ENCODE measurements around the gene AGAP1. TPM values are rescaled to one million over a fixed set of nuclear protein-coding genes. Genes with fewer than 3 reads are reported as not detected.
A peak's percentile ranks its signal among the peaks of the same experiment; 100 is the strongest.

The AGAP1 gene
- total RNA-seq, 2 experiments from 2014 or later: 1.8 to 2.0 TPM

GRCh38 chr2:235740821-235741220, 247.0 kb downstream of the AGAP1 start:
- no peak overlapping the region for H3K4me3 Mint-ChIP-seq
- H3K36me3 Mint-ChIP-seq: no peaks in the 10 kb centered on the region
- CTCF ChIA-PET: interaction anchor here (1.0 kb wide), 1 partner anchor 145 kb away, joined by 3 read pairs; no protein-coding TSS in a partner anchor
- no peak for DNase-seq
- H3K27me3 Mint-ChIP-seq: peaks cover 4% of the 10 kb centered on the region
- H3K27ac Mint-ChIP-seq: no peak overlapping the region
- no peaks in the 10 kb centered on the region for H3K4me1 Mint-ChIP-seq (ENCODE audit: low read depth)
- POLR2A ChIA-PET: no interaction called here
- intact Hi-C loops (cut with micrococcal nuclease): loop anchor here (10.0 kb wide), 1 partner anchor 1186 kb away; no protein-coding TSS in a partner anchor
- H3K9me3 Mint-ChIP-seq: no peaks in the 10 kb centered on the region

- no peak for DNase-seq
- Mint-ChIP-seq H3K4me3 (no peak overlapping the region), H3K27ac (no peak overlapping the region), H3K4me1 (ENCODE audit: low read depth) (no peaks in the 10 kb centered on the region), H3K36me3 (no peaks in the 10 kb centered on the region), H3K9me3 (no peaks in the 10 kb centered on the region), H3K27me3 (peaks cover 4% of the 10 kb centered on the region)
- intact Hi-C loops (cut with micrococcal nuclease): loop anchor here (10.0 kb wide), 1 partner anchor 1189 kb away; no protein-coding TSS in a partner anchor
- CTCF ChIA-PET: no interaction called here
- POLR2A ChIA-PET: no interaction called here
Measured at GRCh38 chr2:235744161-235744560, 250.3 kb downstream of the AGAP1 start.

GRCh38 chr2:235745597-235745996, 251.8 kb downstream of the AGAP1 start:
- intact Hi-C loops (cut with micrococcal nuclease): loop anchor here (10.0 kb wide), 1 partner anchor 1191 kb away; no protein-coding TSS in a partner anchor
- Mint-ChIP-seq H3K27ac (no peak overlapping the region), H3K27me3 (peaks cover 12% of the 10 kb centered on the region), H3K36me3 (no peaks in the 10 kb centered on the region), H3K4me3 (no peak overlapping the region), H3K9me3 (no peaks in the 10 kb centered on the region), H3K4me1 (ENCODE audit: low read depth) (no peaks in the 10 kb centered on the region)
- CTCF ChIA-PET: interaction anchor here (0.6 to 2.7 kb wide), 21 partner anchors 9 to 1163 kb away, joined by 3 to 41 read pairs (median 4); no protein-coding TSS in a partner anchor
- DNase-seq: no peak
- POLR2A ChIA-PET: no interaction called here

GRCh38 chr2:235746257-235746934, 252.6 kb downstream of the AGAP1 start:
- H3K9me3 Mint-ChIP-seq: no peaks in the 10 kb centered on the region
- no peak overlapping the region for H3K27ac Mint-ChIP-seq
- H3K27me3 Mint-ChIP-seq: peaks cover 10% of the 10 kb centered on the region
- intact Hi-C loops (cut with micrococcal nuclease): loop anchor here (1.0 to 10.0 kb wide), 2 partner anchors 151 to 1192 kb away; no protein-coding TSS in a partner anchor
- no peaks in the 10 kb centered on the region for H3K36me3 Mint-ChIP-seq
- no peak overlapping the region for H3K4me3 Mint-ChIP-seq
- peak; percentile 64 for DNase-seq
- ChIA-PET POLR2A (no interaction called here), CTCF (interaction anchor here (0.6 to 2.7 kb wide), 23 partner anchors 9 to 1926 kb away, joined by 3 to 41 read pairs (median 4); no protein-coding TSS in a partner anchor)
- no peaks in the 10 kb centered on the region for H3K4me1 Mint-ChIP-seq (ENCODE audit: low read depth)

- peaks cover 10% of the 10 kb centered on the region for H3K27me3 Mint-ChIP-seq
- no peaks in the 10 kb centered on the region for H3K36me3 Mint-ChIP-seq
- CTCF ChIA-PET: interaction anchor here (1.1 to 2.7 kb wide), 8 partner anchors 11 to 617 kb away, joined by 3 to 41 read pairs (median 5); no protein-coding TSS in a partner anchor
- POLR2A ChIA-PET: no interaction called here
- no peak overlapping the region for H3K27ac Mint-ChIP-seq
- no peak for DNase-seq
- H3K4me3 Mint-ChIP-seq: no peak overlapping the region
- intact Hi-C loops (cut with micrococcal nuclease): loop anchor here (10.0 kb wide), 1 partner anchor 1192 kb away; no protein-coding TSS in a partner anchor
- no peaks in the 10 kb centered on the region for H3K9me3 Mint-ChIP-seq
- no peaks in the 10 kb centered on the region for H3K4me1 Mint-ChIP-seq (ENCODE audit: low read depth)
Measured at GRCh38 chr2:235747001-235747785, 253.3 kb downstream of the AGAP1 start.

- ChIA-PET CTCF (interaction anchor here (1.1 kb wide), 1 partner anchor 147 kb away, joined by 3 read pairs; no protein-coding TSS in a partner anchor), POLR2A (no interaction called here)
- intact Hi-C loops (cut with micrococcal nuclease): loop anchor here (10.0 kb wide), 1 partner anchor 1193 kb away; no protein-coding TSS in a partner anchor
- Mint-ChIP-seq H3K4me1 (ENCODE audit: low read depth) (no peaks in the 10 kb centered on the region), H3K9me3 (no peaks in the 10 kb centered on the region), H3K4me3 (no peak overlapping the region), H3K36me3 (no peaks in the 10 kb centered on the region), H3K27ac (no peak overlapping the region), H3K27me3 (peaks cover 10% of the 10 kb centered on the region)
- no peak for DNase-seq
Measured at GRCh38 chr2:235747786-235748091, 253.9 kb downstream of the AGAP1 start.

- Mint-ChIP-seq H3K4me3 (no peak overlapping the region), H3K36me3 (no peaks in the 10 kb centered on the region), H3K27ac (no peak overlapping the region), H3K9me3 (no peaks in the 10 kb centered on the region), H3K27me3 (peaks cover 12% of the 10 kb centered on the region), H3K4me1 (ENCODE audit: low read depth) (no peaks in the 10 kb centered on the region)
- intact Hi-C loops (cut with micrococcal nuclease): loop anchor here (10.0 kb wide), 1 partner anchor 1194 kb away; no protein-coding TSS in a partner anchor
- no peak for DNase-seq
- ChIA-PET CTCF (no interaction called here), POLR2A (no interaction called here)
Measured at GRCh38 chr2:235749121-235749770, 255.4 kb downstream of the AGAP1 start.

GRCh38 chr2:235749771-235750160, 255.9 kb downstream of the AGAP1 start:
- DNase-seq: no peak
- ChIA-PET POLR2A (no interaction called here), CTCF (no interaction called here)
- H3K27ac Mint-ChIP-seq: no peak overlapping the region
- H3K36me3 Mint-ChIP-seq: no peaks in the 10 kb centered on the region
- no peaks in the 10 kb centered on the region for H3K9me3 Mint-ChIP-seq
- intact Hi-C loops (cut with micrococcal nuclease): loop anchor here (10.0 kb wide), 1 partner anchor 1195 kb away; no protein-coding TSS in a partner anchor
- H3K4me1 Mint-ChIP-seq (ENCODE audit: low read depth): no peaks in the 10 kb centered on the region
- H3K27me3 Mint-ChIP-seq: peaks cover 10% of the 10 kb centered on the region
- no peak overlapping the region for H3K4me3 Mint-ChIP-seq

GRCh38 chr2:235752846-235753245, 259.0 kb downstream of the AGAP1 start:
- intact Hi-C loops (cut with micrococcal nuclease): no loop called here
- H3K4me3 Mint-ChIP-seq: no peak overlapping the region
- DNase-seq: no peak
- H3K36me3 Mint-ChIP-seq: no peaks in the 10 kb centered on the region
- CTCF ChIA-PET: no interaction called here
- POLR2A ChIA-PET: no interaction called here
- H3K27ac Mint-ChIP-seq: no peak overlapping the region
- no peaks in the 10 kb centered on the region for H3K9me3 Mint-ChIP-seq
- peaks cover 10% of the 10 kb centered on the region for H3K27me3 Mint-ChIP-seq
- no peaks in the 10 kb centered on the region for H3K4me1 Mint-ChIP-seq (ENCODE audit: low read depth)

GRCh38 chr2:235754357-235755207, 260.7 kb downstream of the AGAP1 start:
- no peak overlapping the region for H3K27ac Mint-ChIP-seq
- no peak overlapping the region for H3K4me3 Mint-ChIP-seq
- intact Hi-C loops (cut with micrococcal nuclease): no loop called here
- POLR2A ChIA-PET: no interaction called here
- no peak for DNase-seq
- H3K4me1 Mint-ChIP-seq (ENCODE audit: low read depth): no peaks in the 10 kb centered on the region
- H3K9me3 Mint-ChIP-seq: no peaks in the 10 kb centered on the region
- H3K36me3 Mint-ChIP-seq: no peaks in the 10 kb centered on the region
- peaks cover 9% of the 10 kb centered on the region for H3K27me3 Mint-ChIP-seq
- CTCF ChIA-PET: no interaction called here

GRCh38 chr2:235756491-235756890, 262.6 kb downstream of the AGAP1 start:
- Mint-ChIP-seq H3K4me1 (ENCODE audit: low read depth) (no peaks in the 10 kb centered on the region), H3K9me3 (no peaks in the 10 kb centered on the region), H3K27me3 (peaks cover 3% of the 10 kb centered on the region), H3K27ac (no peak overlapping the region), H3K4me3 (no peak overlapping the region), H3K36me3 (no peaks in the 10 kb centered on the region)
- ChIA-PET POLR2A (no interaction called here), CTCF (interaction anchor here (1.0 to 2.7 kb wide), 4 partner anchors 9 to 23 kb away, joined by 4 to 13 read pairs (median 6); no protein-coding TSS in a partner anchor)
- intact Hi-C loops (cut with micrococcal nuclease): no loop called here
- no peak for DNase-seq
